Amniotic epithelial cell (primary cell): ENCODE results near the gene KDM3B.
"Not testable (repeated sequence)": the region's sequence is repeated elsewhere in the genome, so short reads cannot be mapped to it uniquely, and the experiment has no call there.

Source experiments
- DNase-seq: peaks from one replicate; pipeline ENCODE4 v3.0.0-alpha.2; 2010; ENCODE audit warnings: low read depth

Gene KDM3B

GRCh38 chr5:138351056-138351455 lies 1.4 kb upstream of the KDM3B start:
- peak; percentile 44 for DNase-seq

- DNase-seq = no peak
These were observed 968 bp upstream of the KDM3B start for GRCh38 chr5:138351517-138351916.

- DNase-seq = peak; percentile 42
These were observed 456 bp downstream of the KDM3B start for GRCh38 chr5:138352722-138353559.

- no peak for DNase-seq
These were observed 1.1 kb downstream of the KDM3B start for GRCh38 chr5:138353560-138354080.

GRCh38 chr5:138354387-138354786 lies 1.9 kb downstream of the KDM3B start:
- no peak for DNase-seq

GRCh38 chr5:138354926-138355378 lies 2.5 kb downstream of the KDM3B start:
- peak; percentile 84 for DNase-seq

- no peak for DNase-seq
These were observed 7.1 kb downstream of the KDM3B start for GRCh38 chr5:138359621-138360020.

- DNase-seq = no peak
These were observed 8.5 kb downstream of the KDM3B start for GRCh38 chr5:138360941-138361452.

GRCh38 chr5:138364576-138364975 lies 12.1 kb downstream of the KDM3B start:
- no peak for DNase-seq

- DNase-seq = no peak
These were observed 14.3 kb downstream of the KDM3B start for GRCh38 chr5:138366632-138367382.

- DNase-seq = no peak
These were observed 16.8 kb downstream of the KDM3B start for GRCh38 chr5:138369261-138369660.

- peak; percentile 61 for DNase-seq
These were observed 17.2 kb downstream of the KDM3B start for GRCh38 chr5:138369706-138370105.

- no peak for DNase-seq
These were observed 18.1 kb downstream of the KDM3B start for GRCh38 chr5:138370537-138370936.

GRCh38 chr5:138371454-138371853 lies 19.0 kb downstream of the KDM3B start:
- DNase-seq = no peak

GRCh38 chr5:138372225-138372624 lies 19.7 kb downstream of the KDM3B start:
- no peak for DNase-seq

GRCh38 chr5:138372653-138373052 lies 20.2 kb downstream of the KDM3B start:
- no peak for DNase-seq

GRCh38 chr5:138382347-138382746 lies 29.9 kb downstream of the KDM3B start:
- DNase-seq = no peak

GRCh38 chr5:138385660-138386059 lies 33.2 kb downstream of the KDM3B start:
- no peak for DNase-seq

GRCh38 chr5:138386290-138386689 lies 33.8 kb downstream of the KDM3B start:
- DNase-seq = no peak

GRCh38 chr5:138389332-138389731 lies 36.8 kb downstream of the KDM3B start:
- DNase-seq = peak; percentile 29

GRCh38 chr5:138389911-138390310 lies 37.4 kb downstream of the KDM3B start:
- not testable (repeated sequence) for DNase-seq

GRCh38 chr5:138391859-138392386 lies 39.4 kb downstream of the KDM3B start:
- DNase-seq = no peak
